ENCODE measurements around the gene TBRG4.

The TBRG4 gene

DNA sequence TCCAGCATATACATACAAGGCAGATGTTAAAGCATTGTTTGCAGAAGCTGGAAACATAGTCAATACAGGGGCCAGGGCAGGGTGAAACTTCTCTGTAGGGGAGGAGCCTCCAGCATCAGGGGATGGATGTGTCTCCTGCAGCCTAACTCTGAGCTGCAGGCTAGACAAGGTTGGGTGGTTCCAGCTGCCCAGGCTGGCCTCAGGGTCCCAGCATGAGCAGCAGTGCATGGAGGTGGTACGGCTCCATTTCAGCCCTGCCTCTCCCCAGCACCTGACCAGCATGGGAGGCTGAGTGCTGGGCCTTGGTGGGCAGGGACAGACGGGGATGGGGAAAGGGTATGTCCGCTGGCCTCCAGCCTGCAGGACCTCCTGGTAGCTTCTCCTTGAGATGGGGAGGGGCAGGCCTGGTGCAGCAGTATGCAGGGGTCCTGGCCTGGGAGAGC, 7.4 kb upstream of the TBRG4 start:
- ATAC-seq, result no peak
- no peak for TF ChIP-seq TSHZ2 (CRISPR knock-in tag; IDR thresholded peaks at IDR 0.05)
- TF ChIP-seq PPARA (CRISPR knock-in tag; IDR thresholded peaks at IDR 0.05; ENCODE audit: borderline replicate concordance), result no peak
- TF ChIP-seq OSR1 (CRISPR knock-in tag; IDR thresholded peaks at IDR 0.05), result no peak
- no peak for TF ChIP-seq ZC3H10 (CRISPR knock-in tag; IDR thresholded peaks at IDR 0.05)
- TF ChIP-seq POU6F1 (CRISPR knock-in tag; IDR thresholded peaks at IDR 0.05; ENCODE audit: borderline replicate concordance, low read depth), result no peak

- ATAC-seq, result no peak
- TF ChIP-seq CREB5 (CRISPR knock-in tag; IDR thresholded peaks at IDR 0.05; ENCODE audit: low read depth) (no peak), TSHZ2 (CRISPR knock-in tag; IDR thresholded peaks at IDR 0.05) (no peak), CSDC2 (CRISPR knock-in tag; IDR thresholded peaks at IDR 0.05) (no peak), ZNF565 (CRISPR knock-in tag; conservative IDR thresholded peaks at IDR 0.05; ENCODE audit: low read depth) (no peak), ZNF70 (CRISPR knock-in tag; IDR thresholded peaks at IDR 0.05) (no peak), ZFP30 (CRISPR knock-in tag; IDR thresholded peaks at IDR 0.05) (no peak), GLIS3 (CRISPR knock-in tag; IDR thresholded peaks at IDR 0.05) (no peak), TCF4 (CRISPR knock-in tag; IDR thresholded peaks at IDR 0.05; ENCODE audit: borderline replicate concordance) (no peak), ISL1 (CRISPR knock-in tag; IDR thresholded peaks at IDR 0.05) (no peak), POU6F1 (CRISPR knock-in tag; IDR thresholded peaks at IDR 0.05; ENCODE audit: borderline replicate concordance, low read depth) (no peak), PPARA (CRISPR knock-in tag; IDR thresholded peaks at IDR 0.05; ENCODE audit: borderline replicate concordance) (no peak), BACH2 (CRISPR knock-in tag; IDR thresholded peaks at IDR 0.05; ENCODE audit: borderline replicate concordance) (no peak), RARB (CRISPR knock-in tag; IDR thresholded peaks at IDR 0.05) (no peak), SNAI2 (CRISPR knock-in tag; IDR thresholded peaks at IDR 0.05) (no peak)
Measured at GRCh38 chr7:45118292-45118691, 6.8 kb upstream of the TBRG4 start.

GRCh38 chr7:45117582-45117981, 6.1 kb upstream of the TBRG4 start:
- no peak for ATAC-seq
- TF ChIP-seq CSRNP3 (CRISPR knock-in tag; IDR thresholded peaks at IDR 0.05) (no peak), ARNTL (CRISPR knock-in tag; IDR thresholded peaks at IDR 0.05; ENCODE audit: borderline replicate concordance, low read depth) (no peak), ZFP3 (CRISPR knock-in tag; IDR thresholded peaks at IDR 0.05) (no peak), RARB (CRISPR knock-in tag; IDR thresholded peaks at IDR 0.05) (no peak), TSHZ2 (CRISPR knock-in tag; IDR thresholded peaks at IDR 0.05) (no peak), CSDC2 (CRISPR knock-in tag; IDR thresholded peaks at IDR 0.05) (no peak), ZFP30 (CRISPR knock-in tag; IDR thresholded peaks at IDR 0.05) (no peak), ZNF70 (CRISPR knock-in tag; IDR thresholded peaks at IDR 0.05) (no peak), PATZ1 (CRISPR knock-in tag; IDR thresholded peaks at IDR 0.05; ENCODE audit: borderline replicate concordance) (no peak), ZNF565 (CRISPR knock-in tag; conservative IDR thresholded peaks at IDR 0.05; ENCODE audit: low read depth) (no peak), ZNF8 (CRISPR knock-in tag; IDR thresholded peaks at IDR 0.05) (no peak)
